ENCODE data around the gene GATAD1. TPM values are rescaled to one million over a fixed set of nuclear protein-coding genes. Genes with fewer than 3 reads are reported as not detected.
"Not testable (repeated sequence)": the region's sequence is repeated elsewhere in the genome, so short reads cannot be mapped to it uniquely, and the experiment has no call there.

Gene GATAD1
- total RNA-seq, 1 experiment from 2014 or later: 19.4 TPM

- Histone ChIP-seq H3K27ac (ENCODE audit: low read depth, low read length, poor library complexity, severe bottlenecking) (no peak overlapping the region), H3K4me1 (ENCODE audit: insufficient read depth, low read length, poor library complexity, severe bottlenecking) (peaks cover 8% of the 10 kb centered on the region), H3K9me3 (ENCODE audit: low read depth, low read length, poor library complexity, severe bottlenecking) (no peaks in the 10 kb centered on the region), H3K4me3 (ENCODE audit: low read depth, low read length, poor library complexity, severe bottlenecking) (no peak overlapping the region), H3K27me3 (replicated peaks; ENCODE audit: insufficient read depth, low read depth, low read length, poor library complexity) (no peaks in the 10 kb centered on the region), H3K36me3 (ENCODE audit: insufficient read depth, low read length, poor library complexity, severe bottlenecking) (no peaks in the 10 kb centered on the region)
- CTCF ChIA-PET: no interaction called here
- BruUV-seq (replicated peaks): no TSS peak
- intact Hi-C loops (cut with micrococcal nuclease; ENCODE audit: unreplicated experiment): no loop called here
- TF ChIP-seq CTCF (conservative IDR thresholded peaks at IDR 0.05; ENCODE audit: low read depth, low read length) (no peak), EZH2 (IDR thresholded peaks at IDR 0.05; ENCODE audit: borderline replicate concordance, low read depth, low read length, poor library complexity, severe bottlenecking) (no peak)
- DNase-seq (ENCODE audit: low spot score): no peak
- POLR2A ChIA-PET (ENCODE audit: low non-redundant PET): no interaction called here
Measured at GRCh38 chr7:92437956-92438491, 9.3 kb upstream of the GATAD1 start.

- BruUV-seq (replicated peaks); H3K9me3 ChIP-seq (ENCODE audit: low read depth, low read length, poor library complexity, severe bottlenecking); CTCF ChIA-PET; H3K27me3 ChIP-seq (replicated peaks; ENCODE audit: insufficient read depth, low read depth, low read length, poor library complexity); POLR2A ChIA-PET (ENCODE audit: low non-redundant PET); H3K4me1 ChIP-seq (ENCODE audit: insufficient read depth, low read length, poor library complexity, severe bottlenecking); H3K4me3 ChIP-seq (ENCODE audit: low read depth, low read length, poor library complexity, severe bottlenecking); DNase-seq (ENCODE audit: low spot score); H3K36me3 ChIP-seq (ENCODE audit: insufficient read depth, low read length, poor library complexity, severe bottlenecking); H3K27ac ChIP-seq (ENCODE audit: low read depth, low read length, poor library complexity, severe bottlenecking); intact Hi-C loops (cut with micrococcal nuclease; ENCODE audit: unreplicated experiment): not testable (repeated sequence)
Measured at GRCh38 chr7:92442720-92443119, 4.6 kb upstream of the GATAD1 start.

GRCh38 chr7:92446869-92447344 lies 375 bp upstream of the GATAD1 start:
- Histone ChIP-seq H3K4me1 (ENCODE audit: insufficient read depth, low read length, poor library complexity, severe bottlenecking) (peaks cover 7% of the 10 kb centered on the region), H3K36me3 (ENCODE audit: insufficient read depth, low read length, poor library complexity, severe bottlenecking) (peaks cover 22% of the 10 kb centered on the region), H3K4me3 (ENCODE audit: low read depth, low read length, poor library complexity, severe bottlenecking) (peak overlapping the region; percentile 94), H3K9me3 (ENCODE audit: low read depth, low read length, poor library complexity, severe bottlenecking) (no peaks in the 10 kb centered on the region), H3K27me3 (replicated peaks; ENCODE audit: insufficient read depth, low read depth, low read length, poor library complexity) (no peaks in the 10 kb centered on the region), H3K27ac (ENCODE audit: low read depth, low read length, poor library complexity, severe bottlenecking) (peak overlapping the region; percentile 93)
- no TSS peak for BruUV-seq (replicated peaks)
- DNase-seq (ENCODE audit: low spot score): no peak
- intact Hi-C loops (cut with micrococcal nuclease; ENCODE audit: unreplicated experiment): loop anchor here (1.0 to 5.0 kb wide), 4 partner anchors 23 to 565 kb away; partner anchors contain the start of genes CYP51A1, LRRD1 and MTERF1
- no peak for TF ChIP-seq EZH2 (IDR thresholded peaks at IDR 0.05; ENCODE audit: borderline replicate concordance, low read depth, low read length, poor library complexity, severe bottlenecking)
- no peak for TF ChIP-seq CTCF (conservative IDR thresholded peaks at IDR 0.05; ENCODE audit: low read depth, low read length)
- ChIA-PET CTCF (interaction anchor here (0.5 to 2.6 kb wide), 4 partner anchors 23 to 1593 kb away, joined by 3 to 20 read pairs (median 4); no protein-coding TSS in a partner anchor), POLR2A (ENCODE audit: low non-redundant PET) (interaction anchor here (0.6 to 0.7 kb wide), 2 partner anchors 19 to 79 kb away, joined by 3 read pairs; no protein-coding TSS in a partner anchor)

Data from A673 (cell line).